Smooth muscle cell (in vitro differentiated cells): Measurements from ENCODE around the gene CHST11. TPM values are rescaled to one million over a fixed set of nuclear protein-coding genes. Genes with fewer than 3 reads are reported as not detected.

Experiments
- DNase-seq: peaks from one replicate; lab custom pipeline; 2025; ENCODE audit not compliant: unreplicated experiment; lab: John Stamatoyannopoulos, UW
- H2AFZ ChIP-seq: fragments of 200-600 bp; sonication (generic); 2 replicates; pipeline ENCODE4 v1.6.0; 2016; ENCODE audit warnings: antibody characterized with exemption, low read depth, mild to moderate bottlenecking
- H3F3A ChIP-seq: fragments of 200-600 bp; sonication (generic); 2 replicates; pipeline ENCODE4 v1.6.0; 2017; ENCODE audit warnings: antibody characterized with exemption, low read depth
- H3K27ac ChIP-seq: fragments of 200-600 bp; sonication (generic); 2 replicates; pipeline ENCODE4 v1.5.1; 2016; ENCODE audit warnings: low read depth, mild to moderate bottlenecking
- H3K27me3 ChIP-seq: fragments of 200-600 bp; sonication (generic); 2 replicates; pipeline ENCODE4 v1.6.1; 2016; ENCODE audit warnings: low read depth, mild to moderate bottlenecking
- H3K36me3 ChIP-seq: fragments of 200-600 bp; sonication (generic); 2 replicates; pipeline ENCODE4 v1.5.1; 2016; ENCODE audit warnings: low read depth
- H3K4me1 ChIP-seq: fragments of 200-600 bp; sonication (generic); 2 replicates; pipeline ENCODE4 v1.5.1; 2016; ENCODE audit warnings: low read depth
- H3K4me2 ChIP-seq: fragments of 200-600 bp; sonication (generic); 2 replicates; pipeline ENCODE4 v1.6.0; 2016; ENCODE audit warnings: mild to moderate bottlenecking
- H3K4me3 ChIP-seq: fragments of 200-600 bp; sonication (generic); 2 replicates; pipeline ENCODE4 v1.5.1; 2016; ENCODE audit warnings: mild to moderate bottlenecking
- H3K79me2 ChIP-seq: fragments of 200-600 bp; sonication (generic); 2 replicates; pipeline ENCODE4 v1.6.0; 2016; ENCODE audit warnings: low read depth, mild to moderate bottlenecking
- H3K9ac ChIP-seq: fragments of 200-600 bp; sonication (generic); 2 replicates; pipeline ENCODE4 v1.6.0; 2016; ENCODE audit warnings: low read depth
- H3K9me3 ChIP-seq: fragments of 200-600 bp; sonication (generic); replicated peaks from 2 replicates; pipeline ENCODE4 v1.5.1; 2016; ENCODE audit warnings: low read depth
- H4K20me1 ChIP-seq: fragments of 200-600 bp; sonication (generic); 2 replicates; pipeline ENCODE4 v1.6.0; 2016; ENCODE audit warnings: low read depth
- CTCF ChIP-seq: fragments of 200-600 bp; sonication (generic); IDR thresholded peaks from 2 replicates; pipeline ENCODE4 v1.5.1; 2017; ENCODE audit warnings: borderline replicate concordance, mild to moderate bottlenecking, antibody characterized with exemption; ENCODE audit not compliant: insufficient read depth, poor library complexity, severe bottlenecking
- WGBS: methylation state at CpG from one replicate; pipeline ENCODE4 v1.1.7; 2016; ENCODE audit warnings: low lambda C conversion rate; 5-methylcytosine and 5-hydroxymethylcytosine counted together
- polyA plus RNA-seq: library from polyadenylated mRNA; unstranded; fragments of >200 nt; fragmentation: Nextera tagmentation; extraction: Ambion mirVana; gene quantifications from 2 replicates; pipeline ENCODE4 v1.2.1, GENCODE V29; 2016
- total RNA-seq: library from RNA; depleted of rRNA; stranded (reverse); fragments of >200 nt; gene quantifications from 2 replicates; pipeline ENCODE4 v1.2.3, GENCODE V29; 2014

Gene CHST11
- total and polyA plus RNA-seq, 2 experiments from 2014 or later = 6.9 to 10.2 TPM

GRCh38 chr12:104453133-104453532 is 3.6 kb upstream of the CHST11 start:
- Histone ChIP-seq H3K4me3 (no peak overlapping the region), H3K4me1 (peaks cover 11% of the 10 kb centered on the region), H3K27me3 (no peaks in the 10 kb centered on the region), H3F3A (no peaks in the 10 kb centered on the region), H3K9ac (no peak overlapping the region), H3K27ac (no peak overlapping the region), H4K20me1 (no peaks in the 10 kb centered on the region), H3K79me2 (no peaks in the 10 kb centered on the region), H2AFZ (no peak overlapping the region), H3K9me3 (no peaks in the 10 kb centered on the region), H3K36me3 (no peaks in the 10 kb centered on the region), H3K4me2 (no peak overlapping the region)
- DNase-seq = no peak
- TF ChIP-seq CTCF = no peak
- WGBS = 80% methylated on average over 2 of the region's 2 CpGs

GRCh38 chr12:104454997-104455396 is 1.8 kb upstream of the CHST11 start:
- H3K4me2 ChIP-seq = peak overlapping the region; percentile 14
- H3K27ac ChIP-seq = peak overlapping the region; percentile 13
- 76% methylated on average over 1 of the region's 1 CpG for WGBS
- H3K4me3 ChIP-seq = no peak overlapping the region
- no peak overlapping the region for H2AFZ ChIP-seq
- H4K20me1 ChIP-seq = peaks cover 4% of the 10 kb centered on the region
- no peaks in the 10 kb centered on the region for H3K9me3 ChIP-seq
- no peaks in the 10 kb centered on the region for H3F3A ChIP-seq
- TF ChIP-seq CTCF = no peak
- no peaks in the 10 kb centered on the region for H3K36me3 ChIP-seq
- no peak overlapping the region for H3K9ac ChIP-seq
- no peaks in the 10 kb centered on the region for H3K27me3 ChIP-seq
- peaks cover 4% of the 10 kb centered on the region for H3K79me2 ChIP-seq
- peaks cover 18% of the 10 kb centered on the region for H3K4me1 ChIP-seq
- DNase-seq = no peak

- peaks cover 9% of the 10 kb centered on the region for H3K79me2 ChIP-seq
- TF ChIP-seq CTCF = no peak
- peak overlapping the region; percentile 84 for H3K27ac ChIP-seq
- H3K4me3 ChIP-seq = peak overlapping the region; percentile 81
- H3F3A ChIP-seq = no peaks in the 10 kb centered on the region
- peaks cover 18% of the 10 kb centered on the region for H3K4me1 ChIP-seq
- no peaks in the 10 kb centered on the region for H3K9me3 ChIP-seq
- no peak for DNase-seq
- H3K27me3 ChIP-seq = no peaks in the 10 kb centered on the region
- WGBS = 43% methylated on average over 9 of the region's 9 CpGs
- no peaks in the 10 kb centered on the region for H3K36me3 ChIP-seq
- peak overlapping the region; percentile 84 for H3K9ac ChIP-seq
- peaks cover 7% of the 10 kb centered on the region for H4K20me1 ChIP-seq
- peak overlapping the region; percentile 99 for H3K4me2 ChIP-seq
- H2AFZ ChIP-seq = peak overlapping the region; percentile 85
Observed at GRCh38 chr12:104455578-104456416, 951 bp upstream of the CHST11 start.
